Kidney capillary endothelial cell (primary cell): ENCODE results near the gene FSTL4.
"Not testable (repeated sequence)": the region's sequence is repeated elsewhere in the genome, so short reads cannot be mapped to it uniquely, and the experiment has no call there.

Experiments
- DNase-seq: peaks from one replicate; pipeline ENCODE4 v3.0.0-alpha.2; 2018; ENCODE audit warnings: low spot score

FSTL4 gene

DNA sequence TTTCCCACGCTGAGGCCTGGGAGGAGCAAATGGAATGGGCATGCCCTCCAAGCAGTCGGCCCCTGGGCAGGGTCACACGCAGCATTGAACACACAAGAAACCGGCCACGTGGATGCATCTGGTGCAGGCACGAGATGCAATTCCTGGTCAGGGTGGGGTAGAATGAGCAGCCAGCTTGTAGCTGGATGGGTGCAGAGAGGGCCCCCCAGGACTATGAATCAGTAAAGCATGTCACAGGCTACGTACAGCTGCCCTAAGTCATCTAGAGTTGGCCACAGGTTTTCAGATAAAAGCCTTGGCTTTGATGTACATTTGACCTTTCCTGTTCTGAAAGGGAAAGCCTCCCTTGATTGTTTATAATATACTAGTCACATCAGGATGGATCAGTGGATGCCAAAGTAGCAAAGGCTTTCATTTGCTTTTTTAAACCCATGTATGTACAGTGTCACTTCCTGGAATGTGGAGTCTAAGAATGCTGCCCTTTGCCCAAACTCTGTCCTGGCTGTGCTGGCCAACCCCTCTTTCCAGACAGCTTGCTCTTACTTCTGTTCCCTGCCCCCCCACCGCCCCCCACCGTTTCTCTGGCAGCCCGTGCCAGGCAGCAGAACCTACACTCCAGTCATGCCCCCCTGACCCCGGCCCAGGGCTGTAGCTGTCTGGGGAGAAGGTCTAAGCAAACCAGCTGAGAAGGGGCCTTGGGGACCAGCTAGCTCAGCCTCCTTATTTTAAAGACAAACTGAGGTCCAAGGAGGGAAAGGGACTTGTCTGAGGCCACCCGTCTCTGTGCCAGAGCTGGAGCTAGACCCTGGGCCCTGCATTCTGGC lies 391.3 kb downstream of the FSTL4 start:
- DNase-seq: no peak

DNA sequence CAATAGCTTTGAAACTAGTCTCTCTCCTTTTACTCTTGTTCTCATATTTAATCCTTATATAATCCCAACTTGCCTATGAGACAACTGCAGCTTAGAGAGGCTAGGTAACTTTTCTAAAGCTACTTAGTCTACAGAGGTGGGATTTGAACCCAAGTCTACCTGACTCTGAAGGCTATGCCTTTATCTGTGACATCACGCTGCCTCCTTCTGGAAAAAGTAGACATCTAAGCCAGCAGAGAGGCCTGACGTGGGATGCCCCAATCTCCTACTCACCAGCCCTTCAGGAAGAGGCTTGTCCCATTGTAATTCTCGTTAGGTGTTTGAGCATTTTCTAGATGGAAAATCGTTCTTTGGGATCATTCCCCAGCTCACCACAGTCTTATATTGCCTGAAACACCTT lies 393.0 kb downstream of the FSTL4 start:
- no peak for DNase-seq

DNA sequence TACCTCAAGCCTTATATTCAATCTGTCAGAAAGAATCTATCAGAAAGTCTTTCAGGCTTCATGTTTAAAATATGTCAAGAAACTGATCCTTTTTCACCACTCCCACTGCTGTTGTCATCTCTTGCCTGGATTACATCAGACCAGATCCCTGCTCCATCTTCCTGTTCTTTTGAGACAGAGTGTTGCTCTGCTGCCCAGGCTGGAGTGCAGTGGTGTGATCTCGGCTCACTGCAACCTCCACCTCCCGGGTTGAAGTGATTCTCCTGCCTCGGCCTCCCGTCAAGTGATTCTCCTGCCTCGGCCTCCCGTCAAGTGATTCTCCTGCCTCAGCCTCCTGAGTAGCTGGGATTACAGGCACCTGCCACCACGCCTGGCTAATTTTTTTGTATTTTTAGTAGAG lies 396.2 kb downstream of the FSTL4 start:
- not testable (repeated sequence) for DNase-seq

- DNase-seq: no peak
These were observed 398.1 kb downstream of the FSTL4 start for GRCh38 chr5:133214153-133214820.

- no peak for DNase-seq
These were observed 406.7 kb downstream of the FSTL4 start for GRCh38 chr5:133205649-133206048.

GRCh38 chr5:133205204-133205603 lies 407.1 kb downstream of the FSTL4 start:
- DNase-seq: no peak

- no peak for DNase-seq
These were observed 408.7 kb downstream of the FSTL4 start for GRCh38 chr5:133203317-133204305.

- DNase-seq: no peak
These were observed 410.2 kb downstream of the FSTL4 start for GRCh38 chr5:133202066-133202665.

- no peak for DNase-seq
These were observed 411.0 kb downstream of the FSTL4 start for GRCh38 chr5:133201310-133201709.

DNA sequence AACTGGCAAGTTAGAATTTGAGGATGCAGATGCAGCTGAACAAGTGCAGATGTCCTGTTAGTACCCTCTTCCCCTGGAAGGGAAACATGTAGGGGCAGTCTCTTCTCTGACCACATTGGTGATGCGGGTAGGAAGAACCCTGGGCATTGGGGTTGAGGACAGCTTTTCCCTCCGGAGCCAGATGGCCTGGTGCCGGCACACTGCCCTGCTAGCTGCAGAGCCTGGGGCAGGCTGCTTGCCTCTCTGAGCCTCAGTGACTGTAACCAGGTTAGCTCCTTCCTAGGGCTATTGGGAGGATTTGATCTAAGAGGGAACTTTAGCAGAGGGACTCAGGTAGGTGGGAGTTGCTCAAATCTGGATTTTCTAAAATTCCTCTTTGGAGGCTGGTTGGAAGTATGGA lies 412.1 kb downstream of the FSTL4 start:
- DNase-seq: no peak

- no peak for DNase-seq
These were observed 412.7 kb downstream of the FSTL4 start for GRCh38 chr5:133199417-133200178.

DNA sequence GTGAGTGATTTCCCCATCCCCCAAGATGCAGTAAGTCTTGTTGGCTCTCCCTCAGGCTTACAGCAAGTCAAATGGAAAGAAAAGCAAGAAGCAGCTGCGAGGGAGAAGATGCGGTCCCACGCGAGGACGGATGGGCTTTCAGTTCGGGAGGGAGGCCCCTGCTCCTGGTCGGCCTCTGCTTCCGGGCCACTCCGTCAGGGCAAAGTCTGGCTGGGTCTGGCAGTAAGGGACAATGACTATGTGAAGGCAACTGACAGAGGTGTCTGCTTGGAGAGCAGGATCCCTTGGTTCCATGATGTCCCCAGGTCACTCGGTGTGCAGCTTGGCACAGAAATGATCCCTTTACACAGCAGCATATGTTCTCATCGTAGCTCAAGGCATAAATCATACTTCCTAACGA lies 413.8 kb downstream of the FSTL4 start:
- no peak for DNase-seq

DNA sequence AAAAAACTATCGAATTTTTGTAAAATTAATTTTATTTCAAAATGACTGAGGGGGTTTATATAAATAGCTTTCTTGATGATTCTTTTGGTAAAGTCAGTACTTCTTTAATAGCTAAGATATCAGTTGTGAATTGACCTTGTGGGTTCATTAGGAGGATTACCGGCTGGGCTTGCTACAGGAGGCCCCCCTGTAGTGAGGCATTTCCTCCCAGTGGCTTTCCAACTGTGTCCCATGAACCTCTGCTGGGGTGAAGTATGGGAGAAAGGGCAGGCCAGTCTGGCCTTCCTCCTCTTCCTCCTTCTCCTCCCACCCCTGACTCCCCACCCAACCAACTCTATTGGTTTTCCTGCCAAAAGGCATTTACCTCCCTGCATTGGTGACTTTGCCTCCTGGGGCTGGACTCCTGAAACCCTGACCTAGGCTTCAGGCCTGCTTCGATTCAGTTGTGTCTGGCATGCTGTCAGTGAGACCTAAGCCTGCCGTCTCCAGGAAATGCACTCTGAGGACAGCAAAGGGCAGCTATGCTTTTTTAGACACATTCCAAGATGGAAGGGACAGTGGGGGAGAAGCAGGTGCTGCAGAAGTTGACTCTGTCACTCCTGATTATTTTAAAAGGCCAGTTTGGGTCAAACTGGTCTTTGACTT lies 415.8 kb downstream of the FSTL4 start:
- no peak for DNase-seq

- no peak for DNase-seq
These were observed 417.1 kb downstream of the FSTL4 start for GRCh38 chr5:133195250-133195649.

DNA sequence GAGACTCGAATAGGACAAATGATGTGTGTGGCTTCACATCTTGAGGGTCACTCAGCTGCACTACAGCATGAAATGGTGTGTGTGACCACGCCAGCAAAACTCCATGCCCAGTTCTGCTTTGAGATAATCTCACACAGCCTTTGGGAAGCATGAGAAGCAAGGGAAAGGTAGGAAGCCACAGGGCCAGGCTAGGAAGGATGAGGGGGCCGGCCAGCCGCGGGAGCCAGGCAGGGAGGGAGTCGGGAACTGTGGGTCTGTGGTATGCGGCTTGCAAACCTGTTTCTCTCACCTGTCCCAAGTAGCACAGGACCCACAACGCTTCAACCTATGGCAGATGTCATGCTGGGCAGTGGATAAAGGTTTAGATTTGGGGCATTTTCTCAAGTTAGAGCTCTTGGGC lies 418.5 kb downstream of the FSTL4 start:
- no peak for DNase-seq

- no peak for DNase-seq
These were observed 419.6 kb downstream of the FSTL4 start for GRCh38 chr5:133192716-133193115.

DNA sequence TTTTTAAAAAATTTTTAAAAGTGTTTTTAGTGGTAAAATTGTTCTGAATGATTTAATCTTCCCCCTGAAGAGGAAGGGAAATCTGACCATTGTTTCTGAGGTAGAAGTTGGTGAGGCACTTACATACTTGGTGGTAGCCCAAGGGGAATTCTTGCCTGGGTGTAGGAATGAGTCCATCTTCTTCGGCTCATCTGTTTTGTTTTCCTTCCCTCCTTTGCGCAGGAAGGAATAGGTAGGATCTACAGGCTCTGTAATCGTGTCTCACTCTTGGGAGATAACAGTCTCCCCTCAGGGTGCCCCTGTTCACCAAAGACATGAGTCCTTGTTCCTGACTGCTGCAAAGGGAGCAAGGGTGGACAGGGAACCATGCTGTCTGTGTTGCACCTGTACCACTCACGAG lies 422.5 kb downstream of the FSTL4 start:
- DNase-seq: no peak

GRCh38 chr5:133179405-133179804 lies 432.9 kb downstream of the FSTL4 start:
- no peak for DNase-seq

DNA sequence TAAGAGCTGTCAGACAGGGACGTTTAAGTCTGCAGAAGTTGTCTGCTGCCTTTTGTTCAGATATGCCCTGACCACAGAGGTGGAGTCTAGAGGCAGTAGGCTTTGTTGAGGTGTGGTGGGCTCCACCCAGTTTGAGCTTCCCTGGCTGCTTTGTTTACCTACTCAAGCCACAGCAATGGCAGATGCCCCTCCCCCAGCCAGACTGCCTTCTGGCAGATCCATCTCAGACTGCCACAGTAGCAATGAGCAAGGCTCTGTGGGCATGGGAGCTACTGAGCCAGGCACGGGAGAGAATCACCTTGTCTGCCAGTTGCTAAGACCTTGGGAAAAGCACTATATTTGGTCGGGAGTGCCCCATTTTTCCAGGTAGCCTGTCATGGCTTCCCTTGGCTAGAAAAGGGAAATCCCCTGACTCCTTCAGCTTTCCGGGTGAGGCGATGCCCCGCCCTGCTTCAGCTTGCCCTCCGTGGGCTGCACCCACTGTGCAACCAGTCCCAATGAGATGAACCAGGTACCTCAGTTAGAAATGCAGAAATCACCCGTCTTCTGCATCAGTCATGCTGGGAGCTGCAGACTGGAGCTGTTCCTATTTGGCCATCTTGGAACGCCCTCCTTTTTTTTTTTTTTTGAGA lies 441.5 kb downstream of the FSTL4 start:
- DNase-seq: not testable (repeated sequence)

DNA sequence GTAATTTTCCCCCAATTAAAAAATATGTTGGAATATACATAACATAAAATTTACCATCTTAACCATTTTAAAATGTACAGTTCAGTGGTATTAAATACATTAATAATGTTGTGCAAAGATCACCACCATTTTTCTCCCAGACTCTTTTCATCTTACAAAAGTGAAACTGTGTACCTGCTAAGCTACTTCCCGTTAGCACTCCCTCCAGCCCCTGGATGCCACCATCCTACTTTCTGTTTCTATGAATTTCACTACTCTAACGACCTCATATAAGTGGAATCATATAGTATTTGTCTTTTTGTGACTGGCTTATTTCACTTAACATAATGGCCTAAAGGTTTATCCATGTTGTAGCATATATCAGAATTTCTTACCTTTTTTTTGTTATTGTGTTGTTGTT lies 447.6 kb downstream of the FSTL4 start:
- DNase-seq: no peak
